Glomerular visceral epithelial cell (primary cell): ENCODE measurements around the gene GDF10.

Experiments
- DNase-seq: peaks from one replicate; pipeline ENCODE4 v3.0.0-alpha.2; 2016; ENCODE audit errors: extremely low spot score

Gene GDF10

GRCh38 chr10:47315421-47315820 lies 15.4 kb downstream of the GDF10 start:
- DNase-seq, result no peak

DNA sequence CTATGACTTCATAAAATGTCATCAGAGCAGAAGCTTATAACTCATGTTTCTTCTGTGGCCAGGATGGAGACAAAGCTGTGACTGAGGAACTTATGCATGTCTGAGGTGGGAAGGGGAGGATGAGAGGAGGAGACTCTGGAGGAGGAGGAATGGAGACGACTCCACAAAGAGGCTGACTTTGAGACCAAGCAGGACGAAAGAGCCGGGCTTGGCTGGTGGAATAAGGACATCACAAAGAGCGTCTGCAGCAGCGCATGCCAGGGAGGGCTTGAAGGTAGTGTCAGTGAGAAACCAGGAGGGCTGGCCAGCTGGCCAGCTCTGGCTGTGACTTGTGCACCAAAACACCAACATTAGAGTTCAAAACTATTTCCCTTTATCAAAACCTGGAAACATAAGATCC lies 16.1 kb downstream of the GDF10 start:
- DNase-seq, result no peak

DNA sequence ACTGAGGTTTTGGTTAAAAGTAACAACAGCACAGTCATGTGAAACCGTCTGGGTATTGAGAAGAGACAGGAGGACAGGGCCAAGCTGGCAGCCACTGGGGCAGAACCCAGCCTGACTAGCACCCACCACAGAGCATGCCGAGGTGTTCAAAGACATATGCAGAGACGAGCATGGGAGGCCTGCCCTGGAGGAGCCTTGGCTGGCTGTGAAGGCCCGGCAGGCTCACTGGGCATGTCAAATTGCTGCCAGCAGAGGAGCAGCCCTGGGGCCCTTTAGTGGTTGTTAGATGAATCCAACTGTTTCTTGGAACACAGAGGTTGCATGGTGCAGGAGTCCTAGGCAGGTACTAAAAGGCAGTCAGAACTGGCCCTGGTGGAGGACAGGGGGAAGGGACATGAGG lies 17.3 kb downstream of the GDF10 start:
- no peak for DNase-seq

DNA sequence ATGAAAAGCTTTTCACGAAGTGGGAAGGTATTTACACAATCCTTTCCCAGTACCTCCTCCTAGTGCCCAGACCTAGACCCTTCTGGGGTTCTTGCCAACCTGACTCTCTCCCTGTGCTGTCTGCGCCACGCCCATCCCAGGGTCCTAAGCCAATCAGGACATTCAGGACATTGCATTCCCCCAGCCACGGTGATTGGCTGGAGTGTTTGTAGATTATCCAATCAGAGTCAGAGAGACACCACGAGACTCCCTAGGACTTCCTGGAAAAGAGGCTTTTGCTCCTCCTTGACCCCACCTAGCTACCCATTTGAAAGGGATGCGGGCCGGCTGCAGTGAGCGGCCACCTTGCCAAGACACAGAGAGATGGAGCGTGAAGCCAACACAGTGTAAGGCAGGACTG lies 18.7 kb downstream of the GDF10 start:
- DNase-seq, result no peak

GRCh38 chr10:47319784-47320183 lies 19.8 kb downstream of the GDF10 start:
- DNase-seq, result no peak

GRCh38 chr10:47320812-47321211 lies 20.8 kb downstream of the GDF10 start:
- no peak for DNase-seq

GRCh38 chr10:47321521-47322195 lies 21.7 kb downstream of the GDF10 start:
- no peak for DNase-seq

GRCh38 chr10:47322300-47323061 lies 22.5 kb downstream of the GDF10 start, which contains the start of gene GDF2:
TSS of gene GDF2 (plus strand) at chr10:47322454. CDS start at chr10:47322669, 215 bp downstream.
- no peak for DNase-seq

GRCh38 chr10:47323087-47323486 lies 23.1 kb downstream of the GDF10 start:
- no peak for DNase-seq

- no peak for DNase-seq
Observed at GRCh38 chr10:47323636-47324296, 23.8 kb downstream of the GDF10 start.

DNA sequence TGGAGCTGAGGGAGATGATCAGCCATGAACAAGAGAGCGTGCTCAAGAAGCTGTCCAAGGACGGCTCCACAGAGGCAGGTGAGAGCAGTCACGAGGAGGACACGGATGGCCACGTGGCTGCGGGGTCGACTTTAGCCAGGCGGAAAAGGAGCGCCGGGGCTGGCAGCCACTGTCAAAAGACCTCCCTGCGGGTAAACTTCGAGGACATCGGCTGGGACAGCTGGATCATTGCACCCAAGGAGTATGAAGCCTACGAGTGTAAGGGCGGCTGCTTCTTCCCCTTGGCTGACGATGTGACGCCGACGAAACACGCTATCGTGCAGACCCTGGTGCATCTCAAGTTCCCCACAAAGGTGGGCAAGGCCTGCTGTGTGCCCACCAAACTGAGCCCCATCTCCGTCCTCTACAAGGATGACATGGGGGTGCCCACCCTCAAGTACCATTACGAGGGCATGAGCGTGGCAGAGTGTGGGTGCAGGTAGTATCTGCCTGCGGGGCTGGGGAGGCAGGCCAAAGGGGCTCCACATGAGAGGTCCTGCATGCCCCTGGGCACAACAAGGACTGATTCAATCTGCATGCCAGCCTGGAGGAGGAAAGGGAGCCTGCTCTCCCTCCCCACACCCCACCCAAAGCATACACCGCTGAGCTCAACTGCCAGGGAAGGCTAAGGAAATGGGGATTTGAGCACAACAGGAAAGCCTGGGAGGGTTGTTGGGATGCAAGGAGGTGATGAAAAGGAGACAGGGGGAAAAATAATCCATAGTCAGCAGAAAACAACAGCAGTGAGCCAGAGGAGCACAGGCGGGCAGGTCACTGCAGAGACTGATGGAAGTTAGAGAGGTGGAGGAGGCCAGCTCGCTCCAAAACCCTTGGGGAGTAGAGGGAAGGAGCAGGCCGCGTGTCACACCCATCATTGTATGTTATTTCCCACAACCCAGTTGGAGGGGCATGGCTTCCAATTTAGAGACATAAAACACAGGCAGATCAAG lies 25.6 kb downstream of the GDF10 start:
- DNase-seq, result no peak

- no peak for DNase-seq
Observed at GRCh38 chr10:47326306-47326926, 26.4 kb downstream of the GDF10 start.

- DNase-seq, result no peak
Observed at GRCh38 chr10:47326927-47327330, 26.9 kb downstream of the GDF10 start.

DNA sequence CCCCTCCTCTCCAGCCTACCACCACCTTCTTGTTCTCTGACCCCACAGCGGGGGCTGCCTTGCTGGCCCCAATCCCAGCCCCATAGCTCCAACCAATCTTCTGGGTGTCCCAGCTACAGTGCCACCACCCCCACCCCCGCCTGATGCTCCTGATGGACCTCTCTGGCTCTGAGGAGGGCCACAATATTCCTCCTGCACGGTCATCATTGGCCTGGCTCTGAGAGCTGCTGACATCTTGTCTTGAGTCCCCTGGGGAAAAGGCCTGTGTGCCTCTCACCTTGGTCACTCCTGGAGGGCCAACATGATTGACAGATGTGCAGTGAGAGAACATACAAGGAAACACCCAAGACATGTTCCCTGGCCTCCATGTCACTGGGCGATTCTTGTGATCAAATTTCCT lies 29.9 kb downstream of the GDF10 start:
- no peak for DNase-seq

- no peak for DNase-seq
Observed at GRCh38 chr10:47330366-47330765, 30.4 kb downstream of the GDF10 start.

- no peak for DNase-seq
Observed at GRCh38 chr10:47330804-47331203, 30.8 kb downstream of the GDF10 start.

DNA sequence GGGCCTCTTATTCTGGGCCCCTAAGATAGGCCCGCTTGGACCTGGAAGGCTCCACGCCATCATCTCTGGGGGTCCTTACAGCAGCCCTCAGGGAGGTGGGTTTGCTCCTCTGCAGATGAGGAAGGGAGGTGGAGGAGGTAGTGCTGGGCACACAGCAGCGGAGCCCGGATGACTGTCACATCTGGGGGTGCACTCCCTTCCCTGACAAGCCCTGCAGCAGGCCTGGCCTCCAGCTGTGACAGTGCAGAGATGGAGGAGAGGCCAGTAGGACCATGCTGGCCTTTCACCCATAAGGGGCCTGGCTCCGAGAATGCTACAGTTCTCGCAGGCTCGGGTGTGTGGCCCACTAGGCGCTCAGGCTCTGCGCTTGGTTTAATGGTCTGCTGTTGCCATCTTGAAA lies 31.5 kb downstream of the GDF10 start:
- no peak for DNase-seq

- DNase-seq, result no peak
Observed at GRCh38 chr10:47331954-47332353, 32.0 kb downstream of the GDF10 start.

- no peak for DNase-seq
Observed at GRCh38 chr10:47332371-47332770, 32.4 kb downstream of the GDF10 start.

DNA sequence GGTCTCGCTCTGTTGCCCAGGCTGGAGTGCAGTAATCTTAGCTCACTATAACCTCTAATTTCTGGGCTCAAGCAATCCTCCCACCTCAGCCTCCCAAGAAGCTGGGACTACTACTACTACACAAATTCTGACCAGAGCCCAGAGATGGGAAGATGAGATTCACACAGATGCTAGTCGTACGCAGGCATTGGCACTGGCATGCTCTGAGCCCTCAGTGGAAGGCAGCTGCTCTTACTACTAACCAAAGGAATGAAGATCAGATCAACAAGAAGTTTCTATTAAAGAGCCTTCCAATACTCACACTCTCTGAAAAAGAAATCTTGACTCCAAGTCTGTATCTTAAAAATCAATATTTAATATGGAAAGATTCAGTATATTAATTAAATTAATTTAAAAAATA lies 32.9 kb downstream of the GDF10 start:
- no peak for DNase-seq

DNA sequence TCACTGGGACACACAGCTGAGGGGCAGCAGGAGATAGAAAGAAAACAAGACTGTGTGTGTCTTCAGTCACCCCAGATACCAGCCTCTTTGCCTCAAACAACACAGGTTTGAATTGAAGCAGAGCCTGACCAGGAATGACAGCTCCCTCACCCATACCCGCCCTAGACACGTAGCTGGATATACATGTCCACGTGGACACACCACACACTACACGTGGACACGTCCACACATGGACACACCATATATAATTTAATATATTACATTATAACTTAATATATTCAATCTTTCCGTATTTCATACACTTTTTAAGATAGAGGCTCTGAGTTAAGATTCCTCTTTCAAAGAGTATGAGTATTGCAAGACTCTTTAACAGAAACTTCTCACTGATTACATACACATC lies 33.5 kb downstream of the GDF10 start:
- DNase-seq, result no peak
